Measurements from ENCODE around the gene LIMS2.

- no peak for TF ChIP-seq CTCF (conservative IDR thresholded peaks at IDR 0.05; ENCODE audit: low read depth in 2 of 2)
- no peak for TF ChIP-seq POLR2AphosphoS5 (IDR thresholded peaks at IDR 0.05; ENCODE audit: low read depth)
- TF ChIP-seq JUNB (IDR thresholded peaks at IDR 0.05; ENCODE audit: unreplicated experiment), result no peak
- TF ChIP-seq EZH2phosphoT487 (IDR thresholded peaks at IDR 0.05; ENCODE audit: unreplicated experiment), result no peak
Measured at GRCh38 chr2:127646487-127647241, 28.7 kb downstream of the LIMS2 start.
